RKO (cell line): ENCODE data around the gene ERBB4.
"Not testable (repeated sequence)": the region's sequence is repeated elsewhere in the genome, so short reads cannot be mapped to it uniquely, and the experiment has no call there.

Experiments
- DNase-seq: peaks from one replicate; pipeline ENCODE4 v3.0.0-alpha.2; 2016; ENCODE audit warnings: low spot score

The ERBB4 gene

DNA sequence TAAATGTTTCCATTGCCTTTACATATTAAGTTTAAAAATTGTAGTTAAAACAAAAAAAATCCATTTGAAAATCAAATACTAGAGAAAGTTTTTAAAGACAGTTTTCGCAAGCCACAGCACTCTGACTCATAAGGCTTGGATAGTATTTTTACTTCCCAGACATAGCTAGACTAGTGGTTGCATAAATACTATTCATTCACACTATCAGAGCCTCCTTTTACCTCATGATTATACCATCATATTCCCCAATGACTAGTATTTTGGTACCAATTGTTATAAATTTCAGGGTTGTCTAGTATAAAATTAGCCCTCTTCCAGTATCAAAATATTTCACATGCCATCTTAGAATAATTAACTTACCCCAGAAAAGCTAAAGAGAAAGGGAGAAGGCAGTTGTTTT lies 393.5 kb downstream of the ERBB4 start:
- DNase-seq = no peak

DNA sequence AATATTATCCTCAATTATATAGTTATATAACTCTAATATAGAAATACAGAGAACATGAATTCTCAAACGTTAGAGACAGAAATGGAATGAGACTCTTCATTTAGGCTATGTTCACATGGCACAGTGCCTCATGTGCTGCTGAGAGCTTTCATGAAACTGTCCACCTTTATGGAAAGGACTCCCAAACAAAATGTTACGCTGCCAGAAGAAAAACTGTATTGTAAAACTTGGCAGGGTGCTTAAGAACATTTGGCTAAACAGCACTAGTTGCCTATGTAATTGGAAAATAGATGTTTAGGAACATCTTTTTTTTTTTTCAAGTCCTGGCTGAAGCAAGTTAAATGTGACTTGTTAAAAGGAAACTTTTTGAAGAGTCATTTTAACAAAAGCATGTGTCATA lies 396.0 kb downstream of the ERBB4 start:
- DNase-seq = no peak

DNA sequence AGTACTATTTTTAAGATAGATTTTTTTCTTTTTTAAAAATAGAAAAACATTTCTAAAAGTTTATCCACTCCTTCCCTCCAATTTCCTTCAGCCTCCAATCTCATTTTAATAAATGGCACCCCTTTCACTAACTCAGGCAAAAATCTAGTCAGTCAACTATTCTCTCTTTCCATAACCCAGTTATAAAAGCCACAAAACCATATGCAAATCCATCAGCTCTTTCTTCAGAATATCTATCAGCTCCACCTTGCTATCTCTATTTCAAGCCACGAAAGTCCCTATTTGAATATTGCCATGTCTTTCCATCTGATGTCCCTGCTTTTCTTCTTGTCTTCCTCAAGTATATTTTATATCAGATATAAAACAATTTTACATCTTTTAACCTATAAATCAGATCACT lies 397.1 kb downstream of the ERBB4 start:
- DNase-seq = no peak

DNA sequence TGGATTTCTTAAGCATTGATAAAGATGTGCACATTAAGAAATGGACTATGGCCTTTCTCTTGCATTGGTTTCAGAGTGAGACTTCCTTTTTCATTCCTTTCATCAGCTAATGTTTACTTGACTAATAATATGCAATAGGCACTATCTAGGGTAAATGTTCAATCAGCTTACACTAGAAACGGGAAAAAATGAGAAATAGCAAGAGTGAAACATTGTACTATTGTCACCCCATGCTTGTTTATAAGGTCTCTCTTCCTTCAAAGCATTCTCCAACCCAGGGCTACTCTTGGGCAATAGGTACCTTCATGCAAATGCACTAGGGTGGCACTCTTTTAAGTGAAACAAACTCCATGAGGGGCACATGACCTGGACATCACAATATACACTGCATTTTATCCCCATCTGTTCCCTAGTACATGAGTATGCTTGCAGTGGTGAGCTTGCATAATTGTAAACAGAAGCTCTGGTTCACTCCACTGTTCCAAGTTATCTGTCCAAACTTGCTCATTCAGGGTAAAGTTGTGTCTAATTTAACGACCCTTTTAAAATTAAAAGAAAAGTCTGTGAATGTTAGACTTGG lies 402.3 kb downstream of the ERBB4 start:
- DNase-seq = no peak

DNA sequence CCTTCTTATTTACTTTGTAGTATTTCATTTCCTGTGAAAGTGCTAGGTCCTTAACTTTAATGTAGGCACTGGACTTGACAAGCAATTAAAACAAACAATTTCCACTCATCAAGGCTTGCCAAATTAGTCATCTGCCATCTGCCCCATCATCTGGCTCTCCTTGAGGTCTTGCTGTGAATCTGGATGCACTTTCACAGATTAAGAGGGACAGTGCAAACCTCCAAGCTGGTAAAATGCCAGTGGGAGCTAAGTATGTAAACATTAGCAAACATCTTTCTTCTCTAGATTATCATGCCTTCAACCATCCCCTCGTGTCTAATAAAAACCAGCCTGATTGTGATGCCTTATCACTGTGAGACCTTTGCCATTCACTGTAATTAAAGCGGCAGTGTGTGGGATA lies 402.9 kb downstream of the ERBB4 start:
- peak; percentile 4 for DNase-seq

DNA sequence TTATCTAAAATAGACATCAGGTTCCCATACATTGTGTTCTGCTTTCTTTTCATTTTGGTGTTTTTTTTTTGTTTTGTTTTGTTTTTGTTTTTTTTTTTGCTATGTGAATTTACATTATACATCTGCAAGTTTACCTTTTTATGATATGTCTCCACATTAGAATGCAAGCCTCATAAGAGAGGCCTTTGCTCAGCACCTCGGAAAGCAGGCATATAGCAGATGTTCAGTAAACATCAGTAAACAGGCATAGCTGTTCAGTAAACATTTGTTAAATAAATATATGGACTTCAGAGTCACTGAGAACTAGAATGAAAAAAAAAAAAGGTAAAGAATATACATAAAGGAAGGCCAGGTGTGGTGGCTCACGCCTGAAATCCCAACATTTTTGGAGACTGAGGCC lies 405.3 kb downstream of the ERBB4 start:
- DNase-seq = no peak

DNA sequence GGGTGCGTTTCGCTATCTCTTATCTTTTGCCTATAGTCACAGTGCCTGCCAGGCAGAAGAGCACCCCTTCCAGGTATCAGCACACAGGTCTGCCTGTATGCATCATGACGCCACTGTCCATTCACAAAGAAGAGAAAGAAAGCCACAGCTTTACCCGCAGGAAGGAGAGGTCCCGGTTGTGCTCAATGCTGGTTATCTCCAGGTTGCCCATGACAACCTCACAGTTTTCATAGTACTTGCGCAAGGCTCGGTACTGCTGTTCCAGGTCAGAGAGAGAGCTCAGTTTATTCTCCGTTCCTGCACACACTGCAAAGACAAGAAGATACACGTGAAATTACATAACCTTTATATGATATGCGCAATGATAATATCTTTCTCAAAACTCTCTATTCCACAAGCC lies 414.0 kb downstream of the ERBB4 start:
- no peak for DNase-seq

DNA sequence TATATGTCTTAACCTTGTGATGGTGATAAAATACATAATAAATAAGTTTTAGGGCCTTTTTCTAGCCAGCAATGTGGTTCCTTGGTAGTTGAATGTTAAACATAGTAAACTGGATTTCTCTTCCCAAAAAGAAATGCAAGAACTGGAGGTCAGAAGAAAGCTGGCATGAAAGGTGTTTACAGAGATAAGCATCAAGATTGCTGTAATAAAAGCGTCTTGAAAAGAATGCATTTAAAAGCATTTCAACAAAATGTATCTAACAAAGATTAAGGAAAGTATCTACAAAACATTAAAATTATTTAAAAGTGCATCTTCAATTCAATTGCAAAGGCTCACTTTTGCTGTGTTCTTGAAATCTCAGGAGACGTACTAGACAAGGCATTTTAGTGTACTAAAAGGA lies 419.0 kb downstream of the ERBB4 start:
- no peak for DNase-seq

DNA sequence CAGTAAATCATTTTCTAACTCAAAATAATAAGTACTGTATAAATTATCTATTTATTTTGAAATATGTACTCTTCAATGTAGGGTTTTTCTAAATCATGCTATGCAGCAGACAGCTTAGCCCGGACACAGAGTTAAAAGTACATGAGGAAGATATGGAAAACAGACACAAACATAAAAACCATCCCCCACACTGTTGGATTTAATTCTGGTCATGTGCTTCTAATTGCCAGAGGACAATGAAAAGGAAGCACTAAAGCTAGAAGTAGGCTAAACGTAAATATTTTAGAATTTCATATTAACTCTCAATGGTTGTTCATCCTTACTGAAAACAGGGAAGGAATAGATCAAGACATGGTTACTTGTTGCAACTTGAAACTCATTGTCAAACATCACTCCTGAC lies 420.7 kb downstream of the ERBB4 start:
- DNase-seq = no peak

DNA sequence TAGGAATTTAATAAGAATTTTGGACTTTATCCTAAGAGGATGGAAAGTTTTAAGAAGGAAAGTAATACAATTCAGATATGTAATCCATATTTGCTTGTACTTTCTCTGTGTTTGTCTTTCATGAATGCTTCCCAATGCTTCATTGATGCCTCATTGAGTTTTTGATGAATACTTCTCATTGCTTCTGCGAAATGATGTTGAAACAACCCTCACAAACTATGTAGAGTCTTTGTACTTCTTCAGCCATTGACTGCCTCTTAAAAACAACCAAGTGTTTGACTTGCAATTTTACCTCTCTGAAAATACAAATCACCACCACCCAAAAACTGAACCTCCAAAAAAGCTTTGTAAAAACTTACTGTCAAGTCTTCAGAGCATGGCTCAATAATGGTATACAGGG lies 424.1 kb downstream of the ERBB4 start:
- no peak for DNase-seq

DNA sequence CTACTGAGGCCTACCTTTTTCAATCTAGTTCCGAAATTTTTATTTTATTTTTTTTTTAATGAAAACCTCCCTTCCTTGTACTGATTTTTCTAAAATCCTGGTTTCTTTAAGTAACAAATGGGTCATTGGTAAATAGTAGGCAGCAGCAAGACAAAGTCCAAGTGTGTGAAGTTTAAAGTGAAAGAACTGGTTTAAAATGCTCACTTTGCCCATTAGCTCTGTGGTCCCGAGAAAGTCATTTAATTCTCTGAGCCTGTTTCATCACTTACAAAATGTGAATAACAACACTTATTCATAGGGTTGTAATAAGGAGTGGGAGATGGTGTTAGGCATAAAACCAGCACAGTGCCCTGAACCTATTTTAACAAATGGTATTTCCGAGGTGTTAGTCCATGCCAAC lies 426.2 kb downstream of the ERBB4 start:
- no peak for DNase-seq

DNA sequence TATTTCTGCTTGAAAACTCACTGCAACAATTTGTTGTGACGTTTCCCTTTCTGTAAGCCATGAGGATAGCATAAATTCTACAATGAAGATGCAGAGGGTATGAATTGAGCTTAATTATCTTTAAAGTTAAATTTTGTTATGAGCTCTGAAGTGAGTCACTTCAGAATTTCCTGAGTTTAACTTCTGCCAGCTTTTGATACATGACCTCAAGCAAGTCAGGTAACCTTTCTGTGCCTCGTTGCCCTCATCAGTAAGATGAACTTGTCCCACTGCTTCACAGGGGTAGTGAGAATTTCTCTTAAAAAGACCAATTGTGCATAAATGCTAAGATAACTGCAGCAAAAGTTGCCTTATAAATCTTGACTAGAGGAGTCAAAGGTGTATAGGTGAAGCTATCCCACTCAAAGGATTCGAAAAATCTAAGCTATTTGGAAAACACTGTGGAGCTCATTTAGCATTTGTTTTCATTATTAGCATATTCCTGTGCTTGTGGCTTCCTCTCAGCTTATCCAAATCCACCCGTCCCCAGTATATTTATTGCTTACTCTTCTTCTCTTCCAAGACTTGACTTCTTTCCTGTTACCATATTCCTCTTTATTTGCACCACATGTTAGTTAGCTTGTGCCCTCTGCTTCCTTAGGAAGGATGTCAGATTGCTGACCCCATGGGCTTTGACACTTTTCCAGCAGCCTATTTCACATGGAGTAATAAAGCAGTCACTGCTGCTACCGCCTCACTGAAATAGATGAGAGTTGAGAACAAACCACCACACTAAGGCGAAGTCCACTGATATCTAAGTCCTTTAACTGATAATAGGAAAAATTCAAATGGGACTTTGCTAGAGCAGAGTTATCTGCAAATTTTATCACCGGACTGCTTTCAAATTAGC lies 428.6 kb downstream of the ERBB4 start:
- no peak for DNase-seq

DNA sequence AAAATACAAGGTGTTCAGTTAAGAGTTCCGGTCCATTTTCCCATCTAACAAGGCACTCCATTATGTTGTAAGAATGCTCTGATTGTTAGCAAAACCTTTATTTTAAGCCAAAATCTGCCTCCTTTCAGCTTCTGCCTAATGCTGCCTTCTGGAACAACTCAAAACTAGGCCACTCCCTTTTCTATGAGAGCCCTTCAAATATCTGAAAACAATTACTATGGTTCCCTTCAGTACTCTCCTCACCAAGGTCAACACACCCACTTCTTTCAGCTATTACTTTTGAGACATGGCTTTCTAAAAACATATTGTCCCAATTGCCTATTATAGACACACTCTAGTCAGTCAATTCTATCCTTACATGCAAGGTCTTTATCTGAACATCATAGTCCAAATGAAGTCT lies 429.4 kb downstream of the ERBB4 start:
- DNase-seq = no peak

DNA sequence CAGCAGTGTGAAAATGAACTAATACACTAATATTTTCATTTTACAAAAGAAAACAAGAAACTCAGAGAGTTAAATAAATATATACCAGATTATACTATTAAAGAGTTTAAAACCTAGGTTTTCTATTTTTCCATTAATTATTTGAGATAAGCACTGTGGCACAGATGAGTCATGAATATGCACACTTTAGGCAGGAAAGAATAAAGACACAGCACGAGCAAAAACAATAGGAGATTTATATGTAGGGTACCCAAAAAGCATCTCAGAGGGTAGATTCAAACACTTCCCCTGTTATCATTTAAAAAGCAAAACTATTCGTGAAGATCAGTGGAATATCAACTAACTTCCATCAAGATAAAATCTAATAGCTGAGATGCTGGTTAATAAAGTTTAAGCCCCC lies 430.6 kb downstream of the ERBB4 start:
- DNase-seq = no peak

DNA sequence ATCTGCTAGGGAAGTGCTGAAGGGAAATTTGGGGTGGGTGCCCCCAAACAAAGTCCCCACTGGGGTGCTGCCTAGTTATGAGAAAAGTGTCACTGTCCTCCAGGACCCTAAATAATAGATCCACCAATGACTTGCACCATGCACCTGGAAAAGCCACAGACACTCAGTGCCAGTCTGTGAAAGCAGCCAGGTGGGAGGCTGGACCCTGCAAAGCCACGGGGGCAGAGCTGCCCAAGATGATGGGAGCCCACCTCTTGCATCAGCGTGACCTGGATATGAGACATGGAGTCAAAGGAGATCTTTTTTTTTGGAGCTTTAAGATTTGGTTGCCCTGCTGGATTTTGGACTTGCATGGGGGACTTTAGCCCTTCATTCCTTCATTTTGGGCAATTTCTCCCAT lies 431.6 kb downstream of the ERBB4 start:
- no peak for DNase-seq

DNA sequence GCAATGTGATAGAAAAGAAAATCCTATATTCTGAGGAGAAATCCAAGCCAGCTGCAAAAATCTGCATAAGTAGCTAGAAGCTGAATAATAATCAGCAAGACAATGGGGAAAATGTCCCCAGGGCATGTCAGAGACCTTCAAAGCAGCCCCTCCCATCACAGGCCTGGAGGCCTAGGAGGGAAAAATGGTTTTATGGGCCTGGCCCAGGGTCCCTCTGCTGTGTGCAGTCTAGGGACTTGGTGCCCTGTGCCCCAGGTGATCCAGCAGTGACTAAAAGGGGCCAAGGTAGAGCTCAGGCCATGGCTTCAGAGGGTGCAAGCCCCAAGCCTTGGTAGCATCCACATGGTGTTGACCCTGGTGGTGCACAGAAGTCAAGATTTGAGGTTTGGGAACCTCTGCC lies 432.1 kb downstream of the ERBB4 start:
- DNase-seq = not testable (repeated sequence)

DNA sequence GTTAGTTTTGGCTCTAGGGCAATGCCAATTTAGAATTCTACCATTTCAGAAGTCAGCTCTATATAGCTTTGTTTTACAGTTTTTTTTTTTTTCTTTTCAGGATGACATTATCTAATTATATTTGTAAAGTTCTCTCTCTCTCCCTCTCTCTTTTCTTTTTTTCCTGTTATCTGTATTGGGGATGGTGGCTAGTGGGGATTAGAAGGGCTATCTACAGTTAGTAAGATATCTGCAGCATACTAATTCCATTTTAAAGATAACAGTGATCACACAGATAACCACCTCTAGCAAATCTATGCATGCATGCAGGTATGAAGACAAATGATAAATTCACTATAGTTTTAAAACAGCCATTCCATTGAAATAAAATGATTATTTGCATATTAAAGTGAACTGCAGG lies 438.9 kb downstream of the ERBB4 start:
- DNase-seq = no peak

DNA sequence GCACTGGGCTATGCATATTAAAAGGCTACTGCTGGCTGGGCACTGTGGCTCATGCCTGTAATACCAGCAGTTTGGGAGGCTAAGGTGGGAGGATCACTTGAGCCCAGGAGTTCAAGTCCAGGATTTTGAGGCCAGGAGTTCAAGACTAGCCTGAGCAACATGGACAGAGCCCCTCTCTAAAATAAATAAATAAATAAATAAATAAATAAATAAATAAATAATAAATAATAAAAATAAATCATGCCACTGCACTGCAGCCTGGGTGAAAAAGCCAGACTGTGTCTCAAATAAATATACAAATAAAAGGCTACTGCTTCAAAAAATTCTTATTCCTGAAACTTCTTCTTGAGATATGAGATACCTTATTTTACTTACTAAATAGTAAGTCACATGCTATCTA lies 439.6 kb downstream of the ERBB4 start:
- DNase-seq = no peak

DNA sequence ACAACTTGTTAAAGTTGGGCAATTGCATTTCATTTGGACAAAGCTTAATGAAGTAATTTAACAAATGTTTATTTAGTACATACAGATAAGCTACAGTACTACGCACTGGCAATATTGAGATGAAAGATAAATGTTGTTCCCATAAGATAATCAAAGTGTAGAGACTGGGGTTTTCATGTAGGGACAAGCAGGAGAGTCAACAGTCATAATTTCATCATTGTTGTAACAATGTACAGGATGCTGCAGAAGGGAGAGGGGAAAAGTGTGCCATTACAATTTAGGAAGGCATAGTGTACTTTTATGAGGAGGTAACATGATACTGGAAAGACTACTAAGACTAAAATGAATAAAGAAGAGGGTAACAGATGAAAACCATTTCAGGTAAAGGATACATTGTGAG lies 441.6 kb downstream of the ERBB4 start:
- DNase-seq = no peak

DNA sequence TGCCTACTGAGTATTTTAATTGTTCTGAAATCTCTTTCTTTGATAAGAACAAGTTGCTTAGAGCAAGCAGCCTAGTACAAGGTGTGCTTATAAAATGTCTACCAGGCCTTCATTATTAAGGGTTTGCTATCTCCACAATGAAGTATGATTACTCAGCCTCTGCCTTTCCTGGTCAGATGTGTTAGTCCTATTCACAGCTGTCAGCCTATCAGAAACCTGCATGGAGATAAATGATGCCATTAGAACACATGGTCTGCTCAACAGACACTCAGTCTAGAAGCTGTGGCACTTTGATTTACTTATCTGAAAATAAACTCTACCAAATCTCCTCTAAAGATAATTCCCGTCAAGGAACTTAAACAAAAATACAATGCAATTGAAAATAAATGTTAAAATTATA lies 448.7 kb downstream of the ERBB4 start:
- DNase-seq = no peak

DNA sequence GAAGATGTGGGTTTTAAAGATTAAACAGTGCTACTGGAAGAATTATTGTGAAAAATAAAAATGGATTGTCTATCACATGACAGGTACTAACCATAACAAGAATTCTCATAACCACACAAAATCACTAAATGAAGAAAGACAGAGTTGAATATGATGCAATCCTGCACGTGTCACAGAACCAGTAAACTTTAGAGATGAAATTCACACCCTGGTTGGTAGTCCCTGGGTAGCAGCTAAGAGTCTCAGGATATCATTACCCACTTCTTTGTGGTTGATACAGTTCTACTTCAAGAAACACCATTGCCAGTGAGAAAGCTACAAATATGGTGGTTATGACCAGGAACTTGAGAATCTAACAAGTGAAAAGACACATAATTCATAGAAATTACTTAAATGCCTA lies 450.2 kb downstream of the ERBB4 start:
- DNase-seq = no peak

DNA sequence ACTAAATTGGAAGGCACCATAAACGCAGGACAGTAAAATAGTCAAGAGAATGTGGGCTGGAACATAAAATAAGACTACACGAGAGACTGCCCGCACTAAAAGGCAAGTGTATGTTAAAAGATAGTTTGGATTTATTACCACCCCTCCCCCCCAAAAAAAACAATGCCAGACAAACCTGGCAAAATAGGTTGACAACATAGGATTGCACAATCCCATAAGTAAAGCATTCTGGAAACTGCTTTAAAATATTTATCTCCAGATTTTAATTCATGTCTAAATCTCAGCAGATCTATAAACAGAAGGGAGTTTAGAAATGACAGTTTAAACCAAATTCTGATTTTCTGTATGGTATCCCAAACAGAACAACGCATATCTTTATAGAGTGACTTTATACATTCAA lies 455.1 kb downstream of the ERBB4 start:
- DNase-seq = no peak

DNA sequence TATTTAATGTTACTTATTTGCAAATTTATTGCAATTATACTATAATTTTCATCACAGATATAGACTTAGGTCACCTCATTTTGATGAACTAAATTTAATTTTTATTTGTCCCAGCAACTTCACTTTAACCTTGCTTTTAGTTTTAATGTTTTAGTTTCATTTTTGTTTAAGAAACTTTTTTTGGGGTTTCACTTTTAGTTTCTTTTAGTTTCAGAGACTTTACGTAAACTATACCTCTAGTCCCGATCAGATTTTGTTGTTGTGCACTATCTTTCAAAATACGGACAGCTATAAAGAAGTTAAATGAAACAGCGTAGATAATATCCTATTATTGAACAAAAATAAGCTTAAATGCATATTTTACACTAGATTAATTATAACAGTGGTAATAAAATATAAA lies 460.5 kb downstream of the ERBB4 start:
- no peak for DNase-seq

DNA sequence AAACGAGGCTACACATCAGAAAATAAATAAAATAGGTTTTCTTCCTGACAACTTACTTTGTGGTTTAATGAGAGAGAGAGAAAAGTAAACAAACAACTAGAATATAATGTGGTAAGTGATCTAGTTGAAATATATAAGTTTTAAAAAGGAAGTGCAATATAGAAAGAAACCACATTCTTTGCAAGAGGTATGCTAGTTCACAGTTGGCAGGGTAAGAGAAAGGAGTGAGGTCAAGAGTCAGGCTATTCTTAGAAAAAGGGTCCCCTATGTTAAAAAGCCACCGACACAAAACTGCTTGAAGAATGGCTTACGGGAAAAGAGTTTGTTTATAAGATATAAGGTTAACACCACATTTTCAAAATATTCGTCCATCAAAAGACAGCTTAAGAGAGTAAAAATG lies 462.1 kb downstream of the ERBB4 start:
- DNase-seq = no peak
